HepG2 (cell line): Measurements from ENCODE around the gene CBX2. TPM values are rescaled to one million over a fixed set of nuclear protein-coding genes. Genes with fewer than 3 reads are reported as not detected.

Experiments used
- ARNTL ChIP-seq: sonication (generic); formaldehyde crosslinking; IDR thresholded peaks from 2 replicates; pipeline ENCODE4 v1.4.0; 2020; ENCODE audit warnings: mild to moderate bottlenecking, missing genetic modification reagents
- BRCA1 ChIP-seq: sonication (generic); formaldehyde crosslinking; IDR thresholded peaks from 2 replicates; pipeline ENCODE4 v1.4.0; 2020; ENCODE audit warnings: missing genetic modification reagents
- CC2D1A ChIP-seq: sonication (generic); formaldehyde crosslinking; IDR thresholded peaks from 2 replicates; pipeline ENCODE4 v1.8.1; 2023; ENCODE audit warnings: mild to moderate bottlenecking, missing genetic modification reagents
- DRAP1 ChIP-seq: IDR thresholded peaks from 2 replicates; pipeline ENCODE4 v1.6.1; 2016; ENCODE audit warnings: missing genetic modification reagents, missing compliant biosample characterization
- EZH2 ChIP-seq: conservative IDR thresholded peaks from 2 replicates; pipeline ENCODE4 v1.6.1; 2012; ENCODE audit warnings: mild to moderate bottlenecking, low read depth, low read length, moderate library complexity
- FLYWCH1 ChIP-seq: sonication (generic); formaldehyde crosslinking; IDR thresholded peaks from 2 replicates; pipeline ENCODE4 v1.8.1; 2023; ENCODE audit warnings: mild to moderate bottlenecking, missing genetic modification reagents
- GFI1 ChIP-seq: sonication (generic); formaldehyde crosslinking; IDR thresholded peaks from 2 replicates; pipeline ENCODE4 v1.5.0; 2020; ENCODE audit warnings: missing genetic modification reagents, mild to moderate bottlenecking, borderline replicate concordance
- HMGA1 ChIP-seq: sonication (generic); formaldehyde crosslinking; conservative IDR thresholded peaks from 2 replicates; pipeline ENCODE4 v1.4.0; 2020; ENCODE audit warnings: missing genetic modification reagents
- HNF4A ChIP-seq: sonication (generic); formaldehyde crosslinking; IDR thresholded peaks from 2 replicates; pipeline ENCODE4 v1.4.0; 2020; ENCODE audit warnings: missing genetic modification reagents
- IRF1 ChIP-seq: sonication (generic); formaldehyde crosslinking; IDR thresholded peaks from 2 replicates; pipeline ENCODE4 v1.4.0; 2020; ENCODE audit warnings: low read depth, mild to moderate bottlenecking, missing genetic modification reagents
- KAT7 ChIP-seq: IDR thresholded peaks from 2 replicates; pipeline ENCODE4 v1.6.1; 2018; ENCODE audit warnings: borderline replicate concordance, missing compliant biosample characterization
- MAFG ChIP-seq: sonication (generic); formaldehyde crosslinking; IDR thresholded peaks from 2 replicates; pipeline ENCODE4 v1.5.1; 2020; ENCODE audit warnings: mild to moderate bottlenecking, missing genetic modification reagents
- MIXL1 ChIP-seq: IDR thresholded peaks from 2 replicates; pipeline ENCODE4 v1.6.1; 2016
- MLXIP ChIP-seq: sonication (generic); formaldehyde crosslinking; IDR thresholded peaks from 2 replicates; pipeline ENCODE4 v1.9.0; 2021; ENCODE audit warnings: missing genetic modification reagents, borderline replicate concordance
- MXD4 ChIP-seq: IDR thresholded peaks from 2 replicates; pipeline ENCODE4 v1.6.1; 2016; ENCODE audit warnings: mild to moderate bottlenecking, missing biosample characterization, missing genetic modification reagents
- NBN ChIP-seq: fragments of 450-650 bp; conservative IDR thresholded peaks from 2 replicates; pipeline ENCODE4 v1.6.1; 2017
- RFX1 ChIP-seq: fragments of 450-650 bp; IDR thresholded peaks from 2 replicates; pipeline ENCODE4 v1.6.1; 2017
- SMARCE1 ChIP-seq: fragments of 450-650 bp; IDR thresholded peaks from 2 replicates; pipeline ENCODE4 v1.6.1; 2017; ENCODE audit warnings: borderline replicate concordance
- SP4 ChIP-seq: sonication (generic); formaldehyde crosslinking; IDR thresholded peaks from 2 replicates; pipeline ENCODE4 v1.8.1; 2023; ENCODE audit warnings: mild to moderate bottlenecking, missing genetic modification reagents
- SUZ12 ChIP-seq: fragments of 150-350 bp; IDR thresholded peaks from 2 replicates; pipeline ENCODE4 v1.6.1; 2014; ENCODE audit warnings: low read depth, low read length
- THYN1 ChIP-seq: sonication (generic); formaldehyde crosslinking; IDR thresholded peaks from 2 replicates; pipeline ENCODE4 v1.8.1; 2023; ENCODE audit warnings: low read depth, mild to moderate bottlenecking, moderate library complexity, missing genetic modification reagents, borderline replicate concordance
- ZBTB43 ChIP-seq: sonication (generic); formaldehyde crosslinking; conservative IDR thresholded peaks from 2 replicates; pipeline ENCODE4 v1.4.0; 2020; ENCODE audit warnings: missing genetic modification reagents
- ZNF230 ChIP-seq: sonication (generic); formaldehyde crosslinking; IDR thresholded peaks from 2 replicates; pipeline ENCODE4 v1.4.0; 2020; ENCODE audit warnings: mild to moderate bottlenecking, missing genetic modification reagents
- ZNF264 ChIP-seq: sonication (generic); formaldehyde crosslinking; IDR thresholded peaks from 2 replicates; pipeline ENCODE4 v1.4.0; 2020; ENCODE audit warnings: missing genetic modification reagents
- ZNF547 ChIP-seq: sonication (generic); formaldehyde crosslinking; IDR thresholded peaks from 2 replicates; pipeline ENCODE4 v1.5.1; 2020; ENCODE audit warnings: mild to moderate bottlenecking, missing genetic modification reagents
- ZNF615 ChIP-seq: sonication (generic); formaldehyde crosslinking; IDR thresholded peaks from 2 replicates; pipeline ENCODE4 v1.5.0; 2020; ENCODE audit warnings: mild to moderate bottlenecking, missing genetic modification reagents, borderline replicate concordance
- ZNF749 ChIP-seq: sonication (generic); formaldehyde crosslinking; IDR thresholded peaks from 2 replicates; pipeline ENCODE4 v1.8.0; 2022; ENCODE audit warnings: mild to moderate bottlenecking, missing genetic modification reagents, moderate library complexity, borderline replicate concordance
- ZNF761 ChIP-seq: sonication (generic); formaldehyde crosslinking; conservative IDR thresholded peaks from 2 replicates; pipeline ENCODE4 v1.4.0; 2020; ENCODE audit warnings: mild to moderate bottlenecking, missing genetic modification reagents
- ZNF768 ChIP-seq: sonication (generic); formaldehyde crosslinking; IDR thresholded peaks from 2 replicates; pipeline ENCODE4 v1.4.0; 2020; ENCODE audit warnings: missing genetic modification reagents
- polyA plus RNA-seq, 8 experiments: library from polyadenylated mRNA; depleted of rRNA in 3 of 8; stranded (reverse) in 7 of 8; unstranded in 1 of 8; fragments of >200 nt; fragmentation: Illumina TruSeq in 4 of 8; extraction: Trizol in 4 of 8; gene quantifications; 2 replicates each; pipeline versions ENCODE4 v1.2.1 to v1.2.3, GENCODE V29; 2011 to 2016; ENCODE audit warnings: low read depth in 4 of 8, missing spikeins in 1 of 8, mixed read lengths in 1 of 8; ENCODE audit not compliant: insufficient read depth in 1 of 8
- total RNA-seq, 5 experiments: library from RNA; depleted of rRNA; stranded (reverse); fragments of >200 nt; fragmentation: Illumina TruSeq; extraction: Trizol; gene quantifications; 2 replicates each; pipeline ENCODE4 v1.2.3, GENCODE V29; 2016; ENCODE audit warnings: low read depth in 1 of 5

The CBX2 gene
- total and polyA plus RNA-seq, 2 of the 13 experiments (the other 11 are each of a cell fraction or from before 2014, with no cell fraction given), result 14.5 to 31.1 TPM

- no peak for TF ChIP-seq IRF1 (CRISPR knock-in tag)
- TF ChIP-seq NBN, result no peak
- TF ChIP-seq SP4 (CRISPR knock-in tag), result peak; percentile 97
- no peak; the same call in 1 of the 2 replicates for TF ChIP-seq KAT7 (CRISPR knock-in tag)
- peak; percentile 39; the same call in 1 of the 2 replicates for TF ChIP-seq ZNF264
- peak; percentile 72 for TF ChIP-seq MXD4 (CRISPR knock-in tag)
- no peak for TF ChIP-seq MAFG
- TF ChIP-seq ZNF761 (CRISPR knock-in tag), result no peak
- TF ChIP-seq GFI1 (CRISPR knock-in tag), result no peak
- no peak for TF ChIP-seq THYN1
- TF ChIP-seq CC2D1A (CRISPR knock-in tag), result no peak
- no peak for TF ChIP-seq ZNF230
- no peak for TF ChIP-seq FLYWCH1 (CRISPR knock-in tag)
- peak; percentile 34; the same call in 1 of the 2 replicates for TF ChIP-seq HNF4A (CRISPR knock-in tag)
- TF ChIP-seq ZBTB43 (CRISPR knock-in tag), result no peak
- TF ChIP-seq HMGA1 (CRISPR knock-in tag), result no peak
- TF ChIP-seq ARNTL, result peak; percentile 62
- TF ChIP-seq MLXIP, result no peak
- TF ChIP-seq MIXL1, result no peak
- TF ChIP-seq BRCA1, result no peak
- no peak for TF ChIP-seq SUZ12
- 0 out of 2 replicates have a peak, but pooled peaks have one; percentile 19 for TF ChIP-seq ZNF768 (CRISPR knock-in tag)
- TF ChIP-seq EZH2, result no peak
- peak; percentile 93 for TF ChIP-seq RFX1
- no peak for TF ChIP-seq ZNF615 (CRISPR knock-in tag)
- TF ChIP-seq ZNF749 (CRISPR knock-in tag), result 0 out of 2 replicates have a peak, but pooled peaks have one; percentile 55
- TF ChIP-seq DRAP1, result peak; percentile 78
- no peak for TF ChIP-seq SMARCE1
- TF ChIP-seq ZNF547 (CRISPR knock-in tag), result no peak
Measured at GRCh38 chr17:79796763-79797491, 19.0 kb downstream of the CBX2 start, which contains the start of gene CBX8 (continued).
